Body of pancreas (tissue), 4 donors: ENCODE results near the gene DBNDD2.

Experiments
- POLR2A ChIP-seq, 3 donors: fragments of 450-650 bp; IDR thresholded peaks; one replicate each; pipeline ENCODE4 v1.6.1; 2016; ENCODE audit warnings: antibody characterized with exemption in 3 of 3, mild to moderate bottlenecking in 2 of 3
- TF ChIP-seq, protein P1 (sequence below), 7 experiments: fragments of 450-650 bp in 4 of 7; fragments of 200-600 bp in 3 of 7; sonication (generic) in 3 of 7; IDR thresholded peaks; one replicate each; pipeline ENCODE4 v1.5.1; 2016 to 2019; ENCODE audit warnings: antibody characterized with exemption in 7 of 7

DNA sequence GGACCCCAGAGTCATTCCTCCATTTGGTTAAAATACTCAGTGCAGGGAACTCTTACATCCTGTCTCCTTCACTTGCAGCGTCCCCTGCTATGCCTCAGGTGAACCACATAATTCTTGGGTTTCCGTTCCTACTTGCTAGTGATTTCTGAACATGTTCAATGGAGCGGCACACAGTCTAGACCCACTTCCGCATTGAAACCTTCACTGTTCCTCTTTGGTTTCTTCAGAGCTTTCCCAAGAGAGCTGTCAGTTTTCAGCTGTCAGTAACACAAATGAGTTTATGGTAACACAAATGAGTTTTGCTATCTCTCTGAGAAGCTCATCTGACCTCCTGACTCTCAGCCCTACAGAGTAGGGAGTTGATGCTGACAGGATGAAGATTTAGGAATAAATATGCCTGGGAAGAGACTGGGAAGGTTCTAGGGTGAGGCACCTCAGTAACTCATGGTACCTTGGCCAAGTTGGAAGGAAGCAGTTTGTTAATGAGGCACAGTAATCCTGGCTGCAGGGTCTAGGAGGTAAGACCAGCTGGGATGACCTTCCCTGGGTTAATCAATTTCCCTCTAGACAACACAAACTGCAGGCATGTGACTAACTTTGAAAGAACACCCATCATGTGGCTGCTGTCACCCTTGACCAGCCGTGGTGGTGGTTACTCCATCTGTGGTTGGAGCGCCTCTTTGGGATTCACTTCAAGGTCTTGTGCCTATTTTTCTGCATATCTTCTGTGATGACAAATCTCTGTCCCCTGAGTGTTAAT lies 39.7 kb upstream of the DBNDD2 start:
- no peak for TF ChIP-seq POLR2A (IDR thresholded peaks at IDR 0.05)
- TF ChIP-seq, protein P1, sequence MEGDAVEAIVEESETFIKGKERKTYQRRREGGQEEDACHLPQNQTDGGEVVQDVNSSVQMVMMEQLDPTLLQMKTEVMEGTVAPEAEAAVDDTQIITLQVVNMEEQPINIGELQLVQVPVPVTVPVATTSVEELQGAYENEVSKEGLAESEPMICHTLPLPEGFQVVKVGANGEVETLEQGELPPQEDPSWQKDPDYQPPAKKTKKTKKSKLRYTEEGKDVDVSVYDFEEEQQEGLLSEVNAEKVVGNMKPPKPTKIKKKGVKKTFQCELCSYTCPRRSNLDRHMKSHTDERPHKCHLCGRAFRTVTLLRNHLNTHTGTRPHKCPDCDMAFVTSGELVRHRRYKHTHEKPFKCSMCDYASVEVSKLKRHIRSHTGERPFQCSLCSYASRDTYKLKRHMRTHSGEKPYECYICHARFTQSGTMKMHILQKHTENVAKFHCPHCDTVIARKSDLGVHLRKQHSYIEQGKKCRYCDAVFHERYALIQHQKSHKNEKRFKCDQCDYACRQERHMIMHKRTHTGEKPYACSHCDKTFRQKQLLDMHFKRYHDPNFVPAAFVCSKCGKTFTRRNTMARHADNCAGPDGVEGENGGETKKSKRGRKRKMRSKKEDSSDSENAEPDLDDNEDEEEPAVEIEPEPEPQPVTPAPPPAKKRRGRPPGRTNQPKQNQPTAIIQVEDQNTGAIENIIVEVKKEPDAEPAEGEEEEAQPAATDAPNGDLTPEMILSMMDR (IDR thresholded peaks at IDR 0.05) = no peak
